KOPT-K1 (cell line): ENCODE data around the gene KSR1.
"Not testable (repeated sequence)": the region's sequence is repeated elsewhere in the genome, so short reads cannot be mapped to it uniquely, and the experiment has no call there.

Experiments
- H3K27ac ChIP-seq: fragments of 200-600 bp; sonication (generic); 2 replicates; pipeline ENCODE4 v1.5.1; 2016; ENCODE audit warnings: antibody characterized with exemption, mild to moderate bottlenecking, low read depth, low read length; ENCODE audit not compliant: poor library complexity, severe bottlenecking
- H3K36me3 ChIP-seq: fragments of 200-600 bp; sonication (generic); 2 replicates; pipeline ENCODE4 v1.5.1; 2017; ENCODE audit warnings: antibody characterized with exemption, mild to moderate bottlenecking, low read length, moderate library complexity; ENCODE audit not compliant: insufficient read depth
- H3K9me3 ChIP-seq: fragments of 200-600 bp; sonication (generic); 2 replicates; pipeline ENCODE4 v1.5.1; 2017; ENCODE audit warnings: antibody characterized with exemption, low read length, mild to moderate bottlenecking; ENCODE audit not compliant: insufficient read depth, poor library complexity, severe bottlenecking

The KSR1 gene

DNA sequence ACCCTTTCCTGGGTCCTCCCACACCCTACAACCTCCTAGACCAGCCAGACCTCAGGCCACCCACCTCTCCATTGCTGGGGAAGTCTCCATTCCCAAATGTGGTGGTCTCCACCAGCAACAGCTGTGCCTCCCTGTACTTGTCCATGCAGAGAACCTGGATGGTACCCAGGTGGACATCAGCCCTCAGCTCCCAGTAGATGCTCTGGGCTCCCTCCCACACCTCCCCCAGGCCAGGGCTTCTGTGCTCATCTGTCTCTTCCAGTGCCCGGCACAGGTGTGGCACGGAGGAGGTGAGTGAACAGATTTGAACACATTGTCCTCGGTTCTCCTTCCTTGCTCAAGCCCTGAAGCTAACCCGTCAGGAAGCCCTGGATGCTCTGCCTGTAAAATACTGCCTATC is 209.3 kb downstream of the KSR1 start:
- H3K27ac ChIP-seq, result no peak overlapping the region
- H3K36me3 ChIP-seq, result no peaks in the 10 kb centered on the region
- H3K9me3 ChIP-seq, result no peaks in the 10 kb centered on the region

DNA sequence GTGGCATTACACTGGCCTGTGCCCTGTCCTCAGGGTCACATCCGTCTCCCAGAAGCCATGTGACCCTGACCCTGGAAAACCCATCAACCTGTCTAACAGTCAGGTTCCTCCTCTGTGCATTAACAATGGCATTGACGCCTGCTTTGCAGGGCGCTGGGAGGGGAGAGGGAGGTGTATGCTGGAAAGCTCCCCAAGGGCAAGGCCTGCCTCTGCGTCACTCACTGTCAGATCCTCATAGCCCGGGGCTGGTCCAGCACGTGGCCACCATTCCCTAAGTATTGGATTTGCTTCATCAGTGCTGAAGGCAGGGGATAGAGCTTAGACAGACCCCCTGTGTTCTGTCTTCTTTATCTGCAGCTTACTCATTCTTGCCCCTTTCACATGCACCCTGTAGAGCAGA is 210.0 kb downstream of the KSR1 start:
- H3K27ac ChIP-seq, H3K36me3 ChIP-seq, H3K9me3 ChIP-seq: not testable (repeated sequence)

DNA sequence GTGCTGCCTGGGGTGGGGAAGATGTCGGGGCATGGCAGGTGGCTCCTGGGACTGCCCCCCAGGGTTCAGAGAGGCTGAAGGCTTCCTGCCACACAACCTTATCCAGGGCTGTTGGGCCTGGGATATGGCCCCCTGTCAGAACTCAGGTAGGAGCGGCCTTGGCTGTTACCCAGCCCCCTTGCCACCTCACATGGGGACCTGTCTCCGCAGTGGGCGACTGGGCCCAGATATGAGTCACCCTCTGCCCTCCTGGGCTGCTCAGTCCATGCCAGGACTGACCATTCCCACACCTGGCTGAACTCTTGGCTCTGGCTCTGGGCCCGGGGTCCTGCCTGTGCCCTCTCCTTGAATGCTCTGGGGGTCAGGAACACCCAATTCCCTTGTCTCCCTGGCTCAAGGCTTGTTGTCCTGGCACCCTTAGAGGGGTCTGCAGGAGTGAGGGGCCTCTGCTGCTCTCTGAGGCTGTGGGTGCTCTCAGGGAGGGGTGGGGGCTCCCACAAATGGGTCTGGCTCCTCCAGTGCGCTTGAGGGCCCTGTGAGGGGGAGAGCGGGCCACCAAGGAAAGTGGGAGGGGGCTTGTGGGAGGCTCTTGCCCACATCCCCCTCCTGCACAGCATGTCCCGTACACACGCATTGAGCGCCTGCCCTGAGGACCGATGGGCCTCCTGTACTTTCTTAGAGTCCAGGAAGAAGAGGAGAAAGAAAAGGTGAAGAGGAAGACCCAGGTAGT is 210.7 kb downstream of the KSR1 start:
- no peaks in the 10 kb centered on the region for H3K9me3 ChIP-seq
- H3K27ac ChIP-seq, result no peak overlapping the region

DNA sequence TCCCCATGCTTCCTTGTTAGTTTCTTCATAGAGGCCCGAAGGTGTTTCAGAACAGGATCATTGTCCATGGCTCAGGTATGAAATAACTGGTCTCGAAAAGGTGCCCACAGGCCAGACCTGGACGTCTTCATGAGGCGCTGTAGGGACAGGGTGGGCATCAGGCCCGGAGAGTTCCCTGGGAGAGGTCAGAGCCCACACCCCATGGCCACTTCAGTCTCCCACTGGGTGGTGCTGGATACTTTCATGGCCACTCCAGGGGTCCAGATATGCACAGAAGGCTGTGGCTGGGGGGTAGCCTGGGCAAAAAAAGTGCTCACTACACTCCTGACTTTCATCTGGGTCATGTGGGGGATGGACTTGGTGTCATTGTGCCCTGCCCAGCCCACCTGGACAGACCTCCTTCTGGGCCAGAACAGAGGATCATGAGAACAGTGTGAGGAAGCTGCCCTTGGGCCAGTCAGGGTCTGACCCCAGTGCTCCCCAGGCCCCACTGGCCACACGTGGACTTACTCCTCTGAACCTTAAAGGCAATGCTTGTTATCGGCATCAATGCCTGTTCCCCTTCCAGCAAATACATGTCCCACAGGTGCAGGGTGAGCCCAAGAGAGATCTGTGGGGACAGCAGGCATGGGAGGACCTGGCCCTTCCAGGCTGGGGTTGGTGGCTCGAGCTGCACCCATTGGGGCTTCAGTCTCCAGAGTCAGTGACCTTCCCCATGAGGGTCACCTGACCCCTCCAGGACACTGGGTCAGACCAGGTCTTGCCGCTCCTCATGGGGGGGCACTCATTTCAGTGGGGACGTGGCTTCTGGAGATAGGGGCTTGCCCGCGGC is 211.6 kb downstream of the KSR1 start:
- no peaks in the 10 kb centered on the region for H3K36me3 ChIP-seq
- no peak overlapping the region for H3K27ac ChIP-seq
- no peaks in the 10 kb centered on the region for H3K9me3 ChIP-seq

More for the DNA sequence above, 210.7 kb downstream of the KSR1 start:
- H3K36me3 ChIP-seq, result no peaks in the 10 kb centered on the region

DNA sequence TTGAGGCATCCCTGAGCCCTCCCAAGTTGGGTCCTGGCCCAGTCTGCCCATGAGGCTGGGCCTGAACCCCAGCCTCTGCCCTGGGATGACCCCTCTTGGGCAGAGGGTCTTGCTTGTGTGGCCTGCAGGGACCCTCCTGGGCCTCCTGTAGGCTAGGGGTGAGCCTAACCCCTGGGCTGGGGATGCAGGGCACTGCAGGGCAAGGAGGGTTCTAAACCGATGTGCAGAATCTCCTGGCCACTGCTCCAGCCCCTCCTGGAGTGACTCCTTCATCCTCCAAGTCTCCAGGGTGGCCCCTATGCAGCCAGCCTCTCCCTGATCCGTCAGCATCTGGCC is 212.2 kb downstream of the KSR1 start:
- H3K9me3 ChIP-seq, result no peaks in the 10 kb centered on the region
- no peak overlapping the region for H3K27ac ChIP-seq
- no peaks in the 10 kb centered on the region for H3K36me3 ChIP-seq

DNA sequence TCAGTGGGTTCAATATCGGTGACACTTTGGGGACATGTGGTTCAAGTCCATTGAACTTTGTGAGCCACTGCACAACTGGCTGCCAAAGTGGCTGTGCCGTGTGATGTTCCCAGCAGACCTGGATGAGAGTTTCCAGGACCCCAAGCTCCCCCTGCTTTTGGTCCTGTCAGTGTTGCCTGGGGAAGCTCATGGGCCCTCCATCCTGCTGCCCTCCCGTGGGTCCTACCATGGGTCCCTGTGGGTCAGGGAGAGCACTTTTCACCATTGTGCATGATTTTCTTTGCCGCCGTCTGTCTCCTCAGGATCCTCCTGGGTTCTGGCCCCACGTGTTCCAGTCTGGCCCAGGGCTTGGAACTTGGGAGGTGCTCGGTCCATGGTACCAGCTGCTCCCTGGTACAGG is 212.9 kb downstream of the KSR1 start:
- Histone ChIP-seq H3K9me3 (no peaks in the 10 kb centered on the region), H3K27ac (no peak overlapping the region), H3K36me3 (no peaks in the 10 kb centered on the region)

DNA sequence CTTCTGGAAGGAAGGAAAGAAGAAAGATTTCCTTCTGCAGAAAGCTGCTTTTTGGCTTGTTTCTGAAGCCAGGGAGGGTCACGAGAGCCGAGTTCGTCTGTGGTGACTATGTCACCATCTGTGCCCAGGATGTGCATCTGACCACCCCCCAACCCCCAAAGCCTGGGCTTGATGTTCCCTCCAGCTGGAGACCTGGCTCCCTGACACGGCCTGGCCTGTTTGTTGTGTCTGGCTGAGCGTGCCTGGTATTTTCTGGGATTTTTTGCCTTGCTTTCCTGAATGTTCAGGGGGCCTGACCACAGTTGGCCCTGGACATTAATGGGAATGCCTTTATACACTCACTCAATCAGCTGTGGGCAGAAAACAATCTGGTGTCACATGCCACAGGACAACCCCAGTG is 213.6 kb downstream of the KSR1 start:
- no peak overlapping the region for H3K27ac ChIP-seq
- no peaks in the 10 kb centered on the region for H3K9me3 ChIP-seq
- no peaks in the 10 kb centered on the region for H3K36me3 ChIP-seq

DNA sequence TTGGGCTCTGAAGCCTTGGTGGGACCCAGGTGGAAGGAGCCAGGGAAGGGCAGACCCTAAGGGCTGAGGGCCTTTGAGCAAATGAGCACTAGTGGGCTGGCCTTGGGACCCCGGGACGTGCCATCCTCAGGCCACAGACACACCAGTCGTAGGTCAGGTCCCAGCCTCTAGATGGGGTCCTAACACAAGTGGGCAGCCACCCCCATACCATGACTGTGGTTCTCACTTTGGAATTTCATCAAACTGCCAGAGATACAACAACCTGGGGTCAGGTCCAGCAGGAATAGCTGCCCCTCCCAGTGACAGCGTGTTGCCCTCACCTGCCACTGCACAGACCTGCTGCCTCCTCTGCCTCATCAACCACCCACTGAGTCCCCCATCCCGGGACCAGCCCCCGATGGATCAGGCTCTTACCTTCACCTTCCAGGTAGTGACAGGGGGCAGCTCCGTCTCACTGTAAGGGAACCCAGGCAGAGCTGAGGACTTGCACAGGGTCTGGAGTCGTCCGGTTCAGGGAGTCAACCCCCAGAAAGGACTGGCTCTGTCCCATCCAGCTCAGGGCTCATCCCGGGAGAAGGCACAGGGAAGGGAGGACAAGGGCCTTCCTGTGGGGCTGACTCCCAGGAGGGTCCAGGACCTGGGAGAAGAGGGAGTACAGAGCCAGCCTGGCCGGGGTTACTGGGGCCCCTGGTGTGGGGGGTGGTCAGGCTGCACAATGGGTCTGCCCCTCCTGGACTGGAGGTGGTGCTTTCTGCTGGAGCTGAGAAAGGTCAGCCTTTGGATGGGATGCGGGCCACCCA is 214.7 kb downstream of the KSR1 start:
- no peaks in the 10 kb centered on the region for H3K36me3 ChIP-seq
- H3K9me3 ChIP-seq, result no peaks in the 10 kb centered on the region

DNA sequence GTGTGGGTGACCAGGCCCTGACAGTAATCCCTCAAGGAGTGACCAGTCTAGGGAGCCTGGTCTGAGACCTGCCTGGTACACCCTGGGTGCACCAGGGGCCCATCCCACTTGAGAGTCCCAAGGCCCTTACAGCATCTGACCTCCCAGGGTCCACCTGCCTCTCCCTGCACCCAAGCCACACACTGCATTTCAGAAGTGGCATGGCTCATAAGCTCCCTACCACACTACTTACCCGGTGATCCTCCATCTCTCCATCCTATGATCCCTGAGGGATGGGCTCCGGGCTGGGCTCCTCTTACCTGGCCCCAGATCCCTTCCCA is 215.3 kb downstream of the KSR1 start:
- Histone ChIP-seq H3K36me3 (no peaks in the 10 kb centered on the region), H3K27ac (no peak overlapping the region), H3K9me3 (no peaks in the 10 kb centered on the region)

More for the DNA sequence above, 214.7 kb downstream of the KSR1 start:
- no peak overlapping the region for H3K27ac ChIP-seq

DNA sequence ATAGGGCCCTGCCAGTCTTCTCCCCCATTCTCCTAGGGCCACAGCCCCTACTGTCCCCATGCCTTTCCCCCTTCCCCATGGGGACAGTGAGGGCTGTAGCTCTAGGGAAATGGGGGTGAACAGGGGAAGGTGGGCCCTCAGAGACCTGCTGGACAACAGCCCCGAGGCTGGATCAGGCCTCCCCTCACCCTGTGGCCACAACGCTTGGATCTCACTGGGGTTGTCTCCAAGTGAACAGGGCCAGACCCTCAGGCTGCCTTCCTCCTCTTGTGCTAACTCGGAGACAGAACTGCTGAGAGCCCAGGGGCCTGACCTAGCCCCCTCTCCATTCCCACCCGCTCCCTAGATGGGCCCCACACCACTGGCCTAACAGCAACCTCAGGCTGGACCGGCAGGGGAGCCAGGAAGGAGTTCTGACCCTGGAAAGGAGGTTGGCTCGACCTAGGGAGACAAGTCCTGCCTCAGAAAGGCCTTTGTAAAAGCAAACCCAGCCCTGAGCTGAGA is 215.8 kb downstream of the KSR1 start:
- not testable (repeated sequence) for H3K36me3 ChIP-seq, H3K9me3 ChIP-seq, H3K27ac ChIP-seq

DNA sequence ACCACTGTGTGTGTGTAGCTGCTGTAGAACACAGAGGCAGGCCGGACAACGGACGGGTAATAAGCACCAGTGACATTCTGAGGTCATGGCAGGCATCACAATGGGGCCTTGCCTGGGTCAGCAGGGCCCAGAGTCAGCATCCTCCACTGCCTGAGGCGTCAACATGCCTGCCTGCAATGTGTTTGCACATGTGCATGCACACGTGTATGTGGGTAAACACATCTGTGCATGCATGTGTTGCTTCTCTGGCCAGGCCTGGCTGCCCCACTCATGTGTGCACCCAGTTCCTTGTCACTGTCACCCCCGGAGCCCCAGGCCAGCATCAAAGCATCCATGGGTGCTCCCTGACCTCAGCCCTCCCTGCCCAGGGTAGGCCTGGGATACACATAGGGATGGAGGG is 218.1 kb downstream of the KSR1 start:
- H3K9me3 ChIP-seq, result no peaks in the 10 kb centered on the region
- H3K36me3 ChIP-seq, result no peaks in the 10 kb centered on the region
- no peak overlapping the region for H3K27ac ChIP-seq
